K562 (cell line): ENCODE measurements around the gene TEDC1. TPM values are rescaled to one million over a fixed set of nuclear protein-coding genes. Genes with fewer than 3 reads are reported as not detected.

Experiments used
- ATAC-seq: fragments of 200-7000 bp; cut with Tn5 transposase; 3 replicates; pipeline ENCODE4 v1.9.1; 2020; ENCODE audit warnings: moderate library complexity
- BruUV-seq: library from RNA; stranded (reverse); fragments of 400-500 nt; replicated peaks from 2 replicates; lab custom pipeline; 2021; lab: Mats Ljungman, UMichigan
- CTCF ChIA-PET: fragments of 300-600 bp; formaldehyde crosslinking; extraction: SDS; loops from one replicate; lab custom pipeline; 2021; ENCODE audit warnings: low intra/inter-chr PET ratio; lab: Yijun Ruan, JAX
- POLR2A ChIA-PET: fragments of 300-600, 350-650 bp; sonication (Branson Sonifier 250); formaldehyde crosslinking; extraction: SDS; loops from one replicate; lab custom pipeline; 2021; ENCODE audit warnings: antibody characterized with exemption, inconsistent platforms; lab: Yijun Ruan, JAX
- DNase-seq, 4 experiments: peaks; one replicate each; pipeline versions ENCODE4 v3.0.0 to v3.0.0-alpha.2; 2011 to 2018; ENCODE audit warnings: low spot score in 3 of 4, mixed read lengths in 3 of 4; ENCODE audit errors: extremely low read depth in 1 of 4
- FAIRE-seq: peaks from 2 replicates; lab custom pipeline; 2011; peaks lifted over from hg19 to GRCh38; lab: Jason Lieb, UNC
- H2AFZ ChIP-seq: 2 replicates; pipeline ENCODE4 v1.6.0; 2011; ENCODE audit warnings: low read depth, low read length, control low read depth, inconsistent platforms
- H3K27ac ChIP-seq: fragments of 200-600 bp; 3 replicates; pipeline ENCODE4 v1.8.0; 2011; ENCODE audit warnings: low read depth, mild to moderate bottlenecking, control low read depth, inconsistent platforms, low read length, moderate library complexity, mixed read lengths; ENCODE audit errors: extremely low read depth
- H3K27me3 ChIP-seq, 2 experiments: fragments of 300-600 bp in 1 of 2; 2 replicates in 1 of 2; 3 replicates in 1 of 2; pipeline versions ENCODE4 v1.6.0 to v1.8.0; 2011; ENCODE audit warnings: inconsistent platforms in 2 of 2, low read length in 2 of 2, mild to moderate bottlenecking in 1 of 2, mixed read lengths in 1 of 2, moderate library complexity in 1 of 2; ENCODE audit not compliant: control insufficient read depth in 2 of 2, insufficient read depth in 2 of 2
- H3K36me3 ChIP-seq: fragments of 300-600 bp; 3 replicates; pipeline ENCODE4 v1.8.0; 2011; ENCODE audit warnings: mild to moderate bottlenecking, low read length, inconsistent platforms; ENCODE audit not compliant: control insufficient read depth, insufficient read depth
- H3K4me1 ChIP-seq, 2 experiments: fragments of 200-600 bp in 1 of 2; replicated peaks in 1 of 2; 2 replicates in 1 of 2; 3 replicates in 1 of 2; pipeline versions ENCODE4 v1.5.1 to v1.8.0; 2011; ENCODE audit warnings: inconsistent platforms in 2 of 2, low read length in 2 of 2, mild to moderate bottlenecking in 1 of 2, mixed read lengths in 1 of 2, moderate library complexity in 1 of 2; ENCODE audit not compliant: control insufficient read depth in 2 of 2, insufficient read depth in 2 of 2
- H3K4me2 ChIP-seq: 2 replicates; pipeline ENCODE4 v1.6.1; 2011; ENCODE audit warnings: low read length, control low read depth, inconsistent platforms, mixed read lengths; ENCODE audit not compliant: insufficient read depth
- H3K4me3 ChIP-seq: fragments of 200-600 bp; sonication (generic), shearing (Covaris generic); 2 replicates; pipeline ENCODE4 v1.5.1; 2016; ENCODE audit warnings: control low read depth, inconsistent platforms
- H3K79me2 ChIP-seq: fragments of 200-600 bp; 3 replicates; pipeline ENCODE4 v1.8.0; 2011; ENCODE audit warnings: low read length, inconsistent platforms; ENCODE audit not compliant: control insufficient read depth, insufficient read depth
- H3K9ac ChIP-seq, 2 experiments: 2 replicates each; pipeline versions ENCODE4 v1.6.0 to v1.6.1; 2011; ENCODE audit warnings: low read depth in 2 of 2, low read length in 2 of 2, control low read depth in 1 of 2, inconsistent platforms in 1 of 2, mild to moderate bottlenecking in 1 of 2, mixed read lengths in 1 of 2; ENCODE audit not compliant: insufficient read depth in 1 of 2
- H3K9me1 ChIP-seq: one replicate; pipeline ENCODE4 v1.6.0; 2011; ENCODE audit warnings: inconsistent platforms, mild to moderate bottlenecking, low read length, moderate library complexity; ENCODE audit not compliant: control insufficient read depth, insufficient read depth
- H3K9me3 ChIP-seq: replicated peaks from 2 replicates; pipeline ENCODE4 v1.5.1; 2011; ENCODE audit warnings: low read depth, low read length, inconsistent platforms; ENCODE audit not compliant: control insufficient read depth, insufficient read depth
- H4K20me1 ChIP-seq: replicated peaks from 2 replicates; pipeline ENCODE4 v1.6.1; 2011; ENCODE audit warnings: low read length, inconsistent platforms, mixed read lengths; ENCODE audit not compliant: control insufficient read depth, insufficient read depth
- GATA2 ChIP-seq: sonication (generic); formaldehyde crosslinking; IDR thresholded peaks from 2 replicates; pipeline ENCODE4 v1.4.0; 2020; ENCODE audit warnings: mild to moderate bottlenecking, missing genetic modification reagents
- L3MBTL2 ChIP-seq: fragments of 450-650 bp; IDR thresholded peaks from 2 replicates; pipeline ENCODE4 v1.6.1; 2016; ENCODE audit warnings: mild to moderate bottlenecking, moderate library complexity
- MED1 ChIP-seq: sonication (generic); formaldehyde crosslinking; IDR thresholded peaks from 2 replicates; pipeline ENCODE4 v1.8.1; 2023; ENCODE audit warnings: missing genetic modification reagents, borderline replicate concordance
- TEAD1 ChIP-seq, 2 experiments: fragments of 450-650 bp in 1 of 2; sonication (generic) in 1 of 2; formaldehyde crosslinking; IDR thresholded peaks; 2 replicates each; pipeline versions ENCODE4 v1.4.0 to v1.8.0; 2020 to 2022; ENCODE audit warnings: mild to moderate bottlenecking in 2 of 2, missing genetic modification reagents in 1 of 2
- ZNF592 ChIP-seq: fragments of 450-650 bp; IDR thresholded peaks from 2 replicates; pipeline ENCODE4 v1.6.1; 2017; ENCODE audit warnings: antibody characterized with exemption, mild to moderate bottlenecking
- WGBS: fragments of 100-300 bp; shearing (Covaris generic); methylation state at CpG from one replicate; pipeline ENCODE4 v1.1.6; 2016; ENCODE audit warnings: low coverage, mixed read lengths; ENCODE audit not compliant: insufficient coverage; ENCODE audit errors: missing lambda C conversion rate; 5-methylcytosine and 5-hydroxymethylcytosine counted together
- in situ Hi-C: fragments of 300-500 bp; cut with MboI; formaldehyde crosslinking; loops from 4 replicates; pipeline ENCODE4 v1.15.0; 2018; ENCODE audit warnings: inconsistent platforms, mixed read lengths
- intact Hi-C: fragments of 100-400 bp; cut with micrococcal nuclease; formaldehyde crosslinking; loops from 2 replicates; pipeline ENCODE4 v1.14.2; 2022
- polyA plus RNA-seq, 8 experiments: library from polyadenylated mRNA; depleted of rRNA in 4 of 8; stranded (reverse) in 5 of 8; unstranded in 3 of 8; fragments of >200 nt; fragmentation: Nextera tagmentation in 2 of 8; fragmentation: Illumina TruSeq in 1 of 8; extraction: Ambion mirVana in 2 of 8; extraction: Trizol in 1 of 8; gene quantifications; 2 replicates each; pipeline versions ENCODE4 v1.2.1 to v1.2.3, GENCODE V29; 2011 to 2014; ENCODE audit warnings: inconsistent platforms in 1 of 8, missing spikeins in 1 of 8
- total RNA-seq, 7 experiments: library from RNA; depleted of rRNA in 6 of 7; stranded (reverse); fragments of >200 nt in 6 of 7; fragmentation: Illumina TruSeq in 2 of 7; extraction: Trizol in 2 of 7; gene quantifications; 2 replicates each; pipeline versions ENCODE4 v1.2.1 to v1.2.3, GENCODE V29; 2011 to 2021; ENCODE audit warnings: low replicate concordance in 1 of 7
- TF ChIP-seq, protein P1 (sequence below): sonication (generic); formaldehyde crosslinking; IDR thresholded peaks from 2 replicates; pipeline ENCODE4 v1.4.0; 2020; ENCODE audit warnings: mild to moderate bottlenecking, missing genetic modification reagents

Gene TEDC1
- total and polyA plus RNA-seq, 9 of the 15 experiments (the other 6 are each of a cell fraction or from before 2014, with no cell fraction given), result 0.21 to 28.3 (median 5.9) TPM

GRCh38 chr14:105534586-105534985 is 43.5 kb downstream of the TEDC1 start:
- Histone ChIP-seq H2AFZ (no peak overlapping the region), H3K27me3 (peaks cover 5 to 58% of the 10 kb centered on the region in 2 experiments; a peak in 3 of 5 replicates), H3K27ac (no peak overlapping the region), H4K20me1 (no peaks in the 10 kb centered on the region), H3K9me3 (no peaks in the 10 kb centered on the region), H3K4me3 (no peak overlapping the region), H3K79me2 (no peaks in the 10 kb centered on the region), H3K9me1 (no peaks in the 10 kb centered on the region), H3K9ac (no peak overlapping the region), H3K36me3 (no peaks in the 10 kb centered on the region), H3K4me1 (peaks cover 0 to 41% of the 10 kb centered on the region in 2 experiments; a peak in 2 of 5 replicates), H3K4me2 (no peak overlapping the region)
- no peak for FAIRE-seq
- ChIA-PET CTCF (interaction anchor here (0.7 kb wide), 1 partner anchor 638 kb away, joined by 4 read pairs; no protein-coding TSS in a partner anchor), POLR2A (no interaction called here)
- DNase-seq, result no peak
- BruUV-seq, result no TSS peak
- WGBS, result 9% methylated on average over 9 of the region's 13 CpGs
- TF ChIP-seq, protein P1, sequence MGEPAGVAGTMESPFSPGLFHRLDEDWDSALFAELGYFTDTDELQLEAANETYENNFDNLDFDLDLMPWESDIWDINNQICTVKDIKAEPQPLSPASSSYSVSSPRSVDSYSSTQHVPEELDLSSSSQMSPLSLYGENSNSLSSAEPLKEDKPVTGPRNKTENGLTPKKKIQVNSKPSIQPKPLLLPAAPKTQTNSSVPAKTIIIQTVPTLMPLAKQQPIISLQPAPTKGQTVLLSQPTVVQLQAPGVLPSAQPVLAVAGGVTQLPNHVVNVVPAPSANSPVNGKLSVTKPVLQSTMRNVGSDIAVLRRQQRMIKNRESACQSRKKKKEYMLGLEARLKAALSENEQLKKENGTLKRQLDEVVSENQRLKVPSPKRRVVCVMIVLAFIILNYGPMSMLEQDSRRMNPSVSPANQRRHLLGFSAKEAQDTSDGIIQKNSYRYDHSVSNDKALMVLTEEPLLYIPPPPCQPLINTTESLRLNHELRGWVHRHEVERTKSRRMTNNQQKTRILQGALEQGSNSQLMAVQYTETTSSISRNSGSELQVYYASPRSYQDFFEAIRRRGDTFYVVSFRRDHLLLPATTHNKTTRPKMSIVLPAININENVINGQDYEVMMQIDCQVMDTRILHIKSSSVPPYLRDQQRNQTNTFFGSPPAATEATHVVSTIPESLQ, result no peak
- TF ChIP-seq GATA2 (CRISPR knock-in tag), result no peak
- no peak for TF ChIP-seq MED1 (CRISPR knock-in tag)
- TF ChIP-seq TEAD1 (CRISPR knock-in tag; IDR thresholded peaks at IDR 0.05), result no peak
- no peak for TF ChIP-seq ZNF592
- TF ChIP-seq L3MBTL2, result no peak
- ATAC-seq, result no peak
- in situ Hi-C loops (no loop called here), intact Hi-C loops (loop anchor here (5.0 kb wide), 1 partner anchor 162 kb away; no protein-coding TSS in a partner anchor)
